Stimulated activated CD4-positive, alpha-beta T cell treated with anti-CD3 and anti-CD28 coated beads, Interleukin-12 subunit alpha, Interleukin-12 subunit beta, amount 100 ng/mL, for 24 hours (primary cell): ENCODE data around the gene CCDC198.

Experiments used
- DNase-seq, 2 experiments: peaks; one replicate each; pipeline ENCODE4 v3.0.0-alpha.2; 2020; ENCODE audit warnings: low read depth in 2 of 2

The CCDC198 gene

GRCh38 chr14:57493467-57494181 is at the start of gene CCDC198:
TSS of gene CCDC198 (minus strand) at chr14:57493857. CDS start at chr14:57493715, 142 bp downstream.
- DNase-seq, result no peak

GRCh38 chr14:57533214-57533613 is 39.6 kb upstream of the CCDC198 start:
- no peak for DNase-seq

- no peak for DNase-seq
These were observed 36.9 kb upstream of the CCDC198 start for GRCh38 chr14:57530571-57530970.

GRCh38 chr14:57526942-57527341 is 33.3 kb upstream of the CCDC198 start:
- no peak for DNase-seq

- no peak for DNase-seq
These were observed 25.4 kb upstream of the CCDC198 start for GRCh38 chr14:57519043-57519442.

GRCh38 chr14:57512220-57512619 is 18.6 kb upstream of the CCDC198 start:
- DNase-seq, result no peak

GRCh38 chr14:57508756-57509155 is 15.1 kb upstream of the CCDC198 start:
- DNase-seq, result no peak

- DNase-seq, result no peak
These were observed 9.1 kb upstream of the CCDC198 start for GRCh38 chr14:57502586-57503254.

- DNase-seq, result no peak
These were observed 7.4 kb upstream of the CCDC198 start for GRCh38 chr14:57501039-57501557.

- DNase-seq, result no peak
These were observed 5.0 kb upstream of the CCDC198 start for GRCh38 chr14:57498659-57499058.

GRCh38 chr14:57498035-57498434 is 4.4 kb upstream of the CCDC198 start:
- DNase-seq, result no peak

GRCh38 chr14:57495416-57495815 is 1.8 kb upstream of the CCDC198 start:
- no peak for DNase-seq

- no peak for DNase-seq
These were observed 798 bp downstream of the CCDC198 start for GRCh38 chr14:57492859-57493258.

- no peak for DNase-seq
These were observed 2.0 kb downstream of the CCDC198 start for GRCh38 chr14:57491640-57492039.

GRCh38 chr14:57487771-57488170 is 5.9 kb downstream of the CCDC198 start:
- DNase-seq, result no peak

- DNase-seq, result no peak
These were observed 6.8 kb downstream of the CCDC198 start for GRCh38 chr14:57486767-57487379.

- no peak for DNase-seq
These were observed 8.0 kb downstream of the CCDC198 start for GRCh38 chr14:57485635-57486034.

- DNase-seq, result no peak
These were observed 11.5 kb downstream of the CCDC198 start for GRCh38 chr14:57482120-57482519.

- DNase-seq, result no peak
These were observed 13.6 kb downstream of the CCDC198 start for GRCh38 chr14:57480051-57480450.

- DNase-seq, result no peak
These were observed 14.5 kb downstream of the CCDC198 start for GRCh38 chr14:57479197-57479596.

GRCh38 chr14:57478050-57478449 is 15.6 kb downstream of the CCDC198 start:
- no peak for DNase-seq

GRCh38 chr14:57470909-57471308 is 22.7 kb downstream of the CCDC198 start:
- DNase-seq, result no peak
